Fibroblast of lung (primary cell): ENCODE data around the gene ABCC6. TPM values are rescaled to one million over a fixed set of nuclear protein-coding genes. Genes with fewer than 3 reads are reported as not detected.

Source experiments
- DNase-seq, 2 donors: peaks; one replicate each; pipeline versions ENCODE4 v3.0.0 to v3.0.0-alpha.2; 2010; ENCODE audit warnings: low read depth in 2 of 2
- H2AFZ ChIP-seq: 2 replicates; pipeline ENCODE4 v1.5.1; 2012; ENCODE audit warnings: low read length, control low read depth, inconsistent platforms
- H3K27ac ChIP-seq: 2 replicates; pipeline ENCODE4 v1.5.1; 2011; ENCODE audit warnings: low read length, control low read depth; ENCODE audit not compliant: insufficient read depth
- H3K27me3 ChIP-seq: 2 replicates; pipeline ENCODE4 v1.5.1; 2011; ENCODE audit warnings: mild to moderate bottlenecking, low read length; ENCODE audit not compliant: control insufficient read depth, insufficient read depth
- H3K36me3 ChIP-seq: 2 replicates; pipeline ENCODE4 v1.5.1; 2011; ENCODE audit warnings: low read length; ENCODE audit not compliant: control insufficient read depth, insufficient read depth
- H3K4me1 ChIP-seq: 2 replicates; pipeline ENCODE4 v1.5.1; 2011; ENCODE audit warnings: low read length; ENCODE audit not compliant: control insufficient read depth, insufficient read depth; ENCODE audit errors: extremely low read depth
- H3K4me2 ChIP-seq: 2 replicates; pipeline ENCODE4 v1.5.1; 2011; ENCODE audit warnings: low read length, control low read depth; ENCODE audit not compliant: insufficient read depth; ENCODE audit errors: extremely low read depth
- H3K4me3 ChIP-seq, 4 experiments: fragments of 200-600 bp in 1 of 4; sonication (generic) in 1 of 4; replicated peaks in 1 of 4; 2 replicates each; pipeline ENCODE4 v1.5.1; 2011 to 2016; ENCODE audit warnings: low read length in 4 of 4, low read depth in 3 of 4, mild to moderate bottlenecking in 3 of 4, control low read depth in 2 of 4, inconsistent platforms in 1 of 4, mixed read lengths in 1 of 4; ENCODE audit not compliant: insufficient read depth in 1 of 4; ENCODE audit errors: control extremely low read depth in 1 of 4
- H3K79me2 ChIP-seq: 2 replicates; pipeline ENCODE4 v1.5.1; 2012; ENCODE audit warnings: mild to moderate bottlenecking, low read length, inconsistent platforms; ENCODE audit not compliant: control insufficient read depth, insufficient read depth
- H3K9ac ChIP-seq: 2 replicates; pipeline ENCODE4 v1.5.1; 2011; ENCODE audit warnings: mild to moderate bottlenecking, low read length, control low read depth; ENCODE audit not compliant: insufficient read depth
- H3K9me3 ChIP-seq: 2 replicates; pipeline ENCODE4 v1.5.1; 2012; ENCODE audit warnings: low read depth, low read length; ENCODE audit not compliant: control insufficient read depth, insufficient read depth
- H4K20me1 ChIP-seq: 2 replicates; pipeline ENCODE4 v1.5.1; 2011; ENCODE audit warnings: low read length; ENCODE audit not compliant: control insufficient read depth, insufficient read depth; ENCODE audit errors: extremely low read depth
- EZH2 ChIP-seq: IDR thresholded peaks from 2 replicates; pipeline ENCODE4 v1.5.1; 2012; ENCODE audit warnings: low read length, control low read depth, mild to moderate bottlenecking; ENCODE audit errors: missing control alignments
- polyA plus RNA-seq, 2 donors: library from polyadenylated mRNA; depleted of rRNA in 1 of 2; stranded (reverse) in 1 of 2; unstranded in 1 of 2; fragments of >200 nt; gene quantifications; 2 replicates each; pipeline ENCODE4 v1.2.1, GENCODE V29; 2011 to 2012; ENCODE audit warnings: missing spikeins in 1 of 2
- total RNA-seq: library from RNA; depleted of rRNA; stranded (reverse); fragments of >200 nt; gene quantifications from 2 replicates; pipeline ENCODE4 v1.2.1, GENCODE V29; 2014
- TF ChIP-seq, protein P1 (sequence below), 2 donors: IDR thresholded peaks in 1 of 2; conservative IDR thresholded peaks in 1 of 2; 1 replicate in 1 of 2; 2 replicates in 1 of 2; pipeline ENCODE4 v1.5.1; 2011 to 2012; ENCODE audit warnings: low read length in 2 of 2, control low read depth in 1 of 2, inconsistent platforms in 1 of 2, low read depth in 1 of 2, mild to moderate bottlenecking in 1 of 2

The ABCC6 gene
- total and polyA plus RNA-seq, 2 donors (not counting 1 experiment from before 2014, with no cell fraction given): 0.87 to 6.3 TPM

DNA sequence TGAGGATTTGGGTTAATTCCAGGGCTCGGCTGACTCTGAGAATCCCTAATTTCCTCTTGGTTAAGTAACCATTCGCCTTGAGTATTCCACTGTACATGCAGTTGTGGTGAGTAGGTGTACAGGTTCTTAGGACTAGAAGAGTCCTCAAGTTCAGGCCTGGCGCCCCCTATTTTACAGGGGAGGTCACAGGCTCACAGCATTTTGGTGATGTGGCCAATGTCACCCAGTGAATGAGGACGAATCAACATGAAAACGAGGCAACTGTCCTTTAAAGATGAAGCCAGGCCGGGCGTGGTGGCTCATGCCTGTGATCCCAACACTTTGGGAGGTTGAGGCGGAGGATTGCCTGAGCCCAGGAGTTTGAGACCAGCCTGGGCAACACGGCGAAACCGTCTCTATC lies 55.4 kb downstream of the ABCC6 start:
- no peaks in the 10 kb centered on the region for H3K79me2 ChIP-seq
- no peaks in the 10 kb centered on the region for H3K36me3 ChIP-seq
- H3K27ac ChIP-seq: no peak overlapping the region
- no peak overlapping the region for H2AFZ ChIP-seq
- no peak overlapping the region for H3K4me2 ChIP-seq
- no peak overlapping the region for H3K9ac ChIP-seq
- H3K9me3 ChIP-seq: no peaks in the 10 kb centered on the region
- H3K4me1 ChIP-seq: no peaks in the 10 kb centered on the region
- no peak for DNase-seq
- H3K4me3 ChIP-seq: no peak overlapping the region
- no peaks in the 10 kb centered on the region for H4K20me1 ChIP-seq
- H3K27me3 ChIP-seq: no peaks in the 10 kb centered on the region
- no peak for TF ChIP-seq EZH2
- TF ChIP-seq, protein P1, sequence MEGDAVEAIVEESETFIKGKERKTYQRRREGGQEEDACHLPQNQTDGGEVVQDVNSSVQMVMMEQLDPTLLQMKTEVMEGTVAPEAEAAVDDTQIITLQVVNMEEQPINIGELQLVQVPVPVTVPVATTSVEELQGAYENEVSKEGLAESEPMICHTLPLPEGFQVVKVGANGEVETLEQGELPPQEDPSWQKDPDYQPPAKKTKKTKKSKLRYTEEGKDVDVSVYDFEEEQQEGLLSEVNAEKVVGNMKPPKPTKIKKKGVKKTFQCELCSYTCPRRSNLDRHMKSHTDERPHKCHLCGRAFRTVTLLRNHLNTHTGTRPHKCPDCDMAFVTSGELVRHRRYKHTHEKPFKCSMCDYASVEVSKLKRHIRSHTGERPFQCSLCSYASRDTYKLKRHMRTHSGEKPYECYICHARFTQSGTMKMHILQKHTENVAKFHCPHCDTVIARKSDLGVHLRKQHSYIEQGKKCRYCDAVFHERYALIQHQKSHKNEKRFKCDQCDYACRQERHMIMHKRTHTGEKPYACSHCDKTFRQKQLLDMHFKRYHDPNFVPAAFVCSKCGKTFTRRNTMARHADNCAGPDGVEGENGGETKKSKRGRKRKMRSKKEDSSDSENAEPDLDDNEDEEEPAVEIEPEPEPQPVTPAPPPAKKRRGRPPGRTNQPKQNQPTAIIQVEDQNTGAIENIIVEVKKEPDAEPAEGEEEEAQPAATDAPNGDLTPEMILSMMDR (conservative IDR thresholded peaks at IDR 0.05 in 1 of 2, IDR thresholded peaks at IDR 0.05 in 1 of 2; ENCODE audit: low read depth in 1 of 2, low read length in 2 of 2): no peak

DNA sequence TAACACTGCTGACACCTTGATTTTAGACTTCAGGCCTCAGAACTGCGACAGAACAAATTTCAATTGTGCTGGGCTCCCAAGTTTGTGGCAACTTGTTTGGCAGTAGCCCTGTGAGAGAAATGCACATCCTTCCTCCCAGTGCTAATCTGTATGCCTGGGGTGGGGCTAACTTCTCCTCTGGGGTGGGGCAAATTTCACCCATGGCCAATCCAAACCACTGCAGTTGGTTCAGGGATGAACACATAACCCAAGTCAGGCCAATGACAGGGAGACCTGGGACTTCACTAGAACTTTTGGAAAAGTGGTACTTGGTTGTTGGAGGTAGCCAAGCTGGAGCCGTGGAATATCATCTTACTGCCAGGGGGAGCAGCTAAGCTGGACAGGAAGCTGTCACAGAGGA lies 56.3 kb downstream of the ABCC6 start:
- DNase-seq: no peak
- no peaks in the 10 kb centered on the region for H3K27me3 ChIP-seq
- H3K36me3 ChIP-seq: no peaks in the 10 kb centered on the region
- no peak overlapping the region for H3K4me3 ChIP-seq
- TF ChIP-seq, protein P1 (conservative IDR thresholded peaks at IDR 0.05 in 1 of 2, IDR thresholded peaks at IDR 0.05 in 1 of 2; ENCODE audit: low read depth in 1 of 2, low read length in 2 of 2): no peak
- no peak for TF ChIP-seq EZH2
- no peak overlapping the region for H2AFZ ChIP-seq
- no peaks in the 10 kb centered on the region for H4K20me1 ChIP-seq
- H3K27ac ChIP-seq: no peak overlapping the region
- no peak overlapping the region for H3K9ac ChIP-seq
- no peak overlapping the region for H3K4me2 ChIP-seq
- H3K9me3 ChIP-seq: no peaks in the 10 kb centered on the region
- no peaks in the 10 kb centered on the region for H3K79me2 ChIP-seq
- no peaks in the 10 kb centered on the region for H3K4me1 ChIP-seq

DNA sequence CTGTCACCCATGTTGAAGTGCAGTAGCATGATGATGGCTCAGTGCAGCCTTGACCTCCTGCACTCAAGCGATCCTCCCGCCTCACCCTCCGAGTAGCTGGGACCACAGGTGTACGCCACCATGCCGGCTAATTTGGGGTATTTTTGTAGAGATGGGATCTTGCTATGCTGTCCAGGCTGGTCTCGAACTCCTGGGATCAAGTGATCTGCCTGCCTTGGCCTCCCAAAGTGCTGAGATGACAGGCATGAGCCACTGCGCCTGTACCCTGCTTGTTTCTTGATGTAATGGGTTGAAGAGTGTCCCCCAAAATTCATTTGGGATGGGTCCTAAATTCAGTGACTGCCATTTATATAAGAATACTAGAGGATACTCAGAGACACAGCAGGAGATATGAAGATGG lies 57.2 kb downstream of the ABCC6 start:
- no peaks in the 10 kb centered on the region for H3K36me3 ChIP-seq
- H3K4me2 ChIP-seq: no peak overlapping the region
- no peak overlapping the region for H3K27ac ChIP-seq
- H2AFZ ChIP-seq: no peak overlapping the region
- H3K9ac ChIP-seq: no peak overlapping the region
- H3K4me1 ChIP-seq: no peaks in the 10 kb centered on the region
- no peak for DNase-seq
- no peaks in the 10 kb centered on the region for H3K27me3 ChIP-seq
- no peaks in the 10 kb centered on the region for H3K9me3 ChIP-seq
- no peak overlapping the region for H3K4me3 ChIP-seq
- no peaks in the 10 kb centered on the region for H4K20me1 ChIP-seq
- TF ChIP-seq, protein P1 (conservative IDR thresholded peaks at IDR 0.05 in 1 of 2, IDR thresholded peaks at IDR 0.05 in 1 of 2; ENCODE audit: low read depth in 1 of 2, low read length in 2 of 2): no peak
- no peak for TF ChIP-seq EZH2
- H3K79me2 ChIP-seq: no peaks in the 10 kb centered on the region
